GM18502 (cell line): ENCODE results near the gene HS3ST1.

Source experiments
- ATAC-seq: cut with Tn5 transposase; IDR thresholded peaks from one replicate; pipeline ENCODE4 v1.9.1; 2021; ENCODE audit warnings: mild to moderate bottlenecking; ENCODE audit not compliant: unreplicated experiment, poor library complexity

Gene HS3ST1

GRCh38 chr4:11436084-11436483 is 7.4 kb upstream of the HS3ST1 start:
- peak; percentile 69 for ATAC-seq

DNA sequence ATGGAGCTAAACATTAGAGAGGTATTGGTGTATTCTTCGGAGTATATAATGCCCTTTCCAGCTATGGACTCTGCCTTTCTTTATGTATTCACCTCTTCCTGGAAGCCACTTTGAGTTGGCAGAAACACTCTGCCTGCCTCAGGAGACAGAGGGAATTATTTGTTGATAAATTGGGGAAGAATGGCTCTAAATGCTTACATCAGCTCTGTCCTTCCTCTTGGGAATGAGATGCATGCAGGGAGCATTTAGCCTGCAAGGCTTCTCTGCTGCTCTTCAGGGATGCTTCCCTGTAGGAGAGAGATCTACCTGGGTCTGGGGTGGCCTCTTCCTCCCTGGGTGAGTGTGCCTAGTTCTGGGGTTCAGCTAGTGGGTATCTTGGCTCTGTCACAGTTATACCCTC is 6.9 kb upstream of the HS3ST1 start:
- ATAC-seq: peak; percentile 23

DNA sequence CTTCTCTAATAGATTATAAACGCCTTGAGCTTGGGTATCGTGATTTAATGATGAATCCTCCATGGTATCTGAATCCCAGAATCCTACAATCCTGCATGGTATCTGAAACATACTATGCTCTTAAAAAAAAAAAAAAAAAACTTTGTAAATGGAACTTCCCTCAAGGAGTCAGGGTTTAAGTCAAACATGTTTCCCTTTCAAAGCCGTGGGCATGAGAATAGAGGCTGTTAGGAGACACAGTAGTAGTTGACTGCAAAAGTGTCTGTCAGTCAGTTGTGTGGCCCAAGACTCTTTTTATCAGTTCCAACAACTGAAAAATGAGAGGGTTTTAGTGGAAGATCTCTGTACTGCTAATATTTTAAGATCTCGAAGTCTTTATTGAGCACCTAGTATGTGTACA is 2.4 kb upstream of the HS3ST1 start:
- no peak for ATAC-seq

DNA sequence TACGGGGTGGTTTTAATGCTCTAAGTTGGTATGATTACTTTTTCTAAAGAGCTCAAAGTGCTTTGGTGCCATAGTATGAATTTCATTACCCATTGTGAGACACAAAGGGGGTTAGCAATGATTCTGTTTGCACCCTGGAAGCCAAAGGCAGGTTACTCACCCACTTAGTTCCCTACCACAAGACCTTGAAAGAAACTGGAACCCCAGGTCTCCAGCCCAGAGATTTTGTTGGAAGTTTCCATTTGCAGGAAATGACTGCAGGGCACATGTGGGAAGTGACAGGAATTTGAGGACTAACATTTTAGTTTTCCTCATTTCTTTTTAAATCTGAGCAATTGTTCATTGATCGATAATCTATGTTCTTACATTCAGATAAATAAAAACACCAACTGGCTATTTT is 1.8 kb upstream of the HS3ST1 start:
- ATAC-seq: no peak

- ATAC-seq: no peak
Observed at GRCh38 chr4:11429699-11430045, 978 bp upstream of the HS3ST1 start.

DNA sequence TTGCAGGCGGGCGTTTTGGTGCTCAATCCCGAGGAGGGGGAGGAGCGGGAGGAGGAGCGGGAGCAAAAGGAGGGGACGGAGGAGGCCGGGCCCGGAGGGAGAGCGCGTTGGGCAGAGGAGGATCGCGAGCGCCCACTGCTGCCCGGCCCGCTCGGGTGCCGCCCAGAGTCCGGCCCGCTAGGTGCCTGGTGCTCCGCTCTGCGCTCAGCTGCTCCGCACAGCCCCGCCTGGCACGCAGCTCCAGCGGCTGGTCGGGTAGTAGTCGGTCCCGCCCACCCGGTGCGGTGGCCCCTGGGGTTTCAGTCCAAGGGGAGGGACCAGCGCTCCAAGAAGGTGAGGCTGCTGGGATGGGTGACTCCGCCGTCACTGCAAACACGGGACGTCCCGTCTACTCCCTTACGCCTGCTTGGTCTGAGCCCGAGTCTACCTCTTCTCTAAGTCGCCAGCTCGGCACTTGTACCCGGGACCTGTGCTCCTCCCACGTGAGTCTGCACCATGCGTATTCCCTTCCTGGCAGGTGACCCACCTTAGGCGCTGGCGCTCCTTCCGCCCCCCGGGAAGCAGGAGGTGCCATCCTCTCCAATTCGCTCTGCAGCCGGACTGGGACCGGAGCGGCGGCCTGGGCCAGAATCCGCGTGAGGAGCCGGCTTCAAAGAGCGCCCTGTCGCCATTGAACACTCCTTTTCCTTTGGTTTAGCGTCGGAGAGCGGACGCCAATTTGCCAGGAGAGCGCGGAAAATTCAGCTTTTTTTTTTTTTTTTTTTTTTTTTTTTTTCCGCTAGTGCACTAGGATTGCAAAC is 405 bp upstream of the HS3ST1 start:
- ATAC-seq: peak; percentile 80

DNA sequence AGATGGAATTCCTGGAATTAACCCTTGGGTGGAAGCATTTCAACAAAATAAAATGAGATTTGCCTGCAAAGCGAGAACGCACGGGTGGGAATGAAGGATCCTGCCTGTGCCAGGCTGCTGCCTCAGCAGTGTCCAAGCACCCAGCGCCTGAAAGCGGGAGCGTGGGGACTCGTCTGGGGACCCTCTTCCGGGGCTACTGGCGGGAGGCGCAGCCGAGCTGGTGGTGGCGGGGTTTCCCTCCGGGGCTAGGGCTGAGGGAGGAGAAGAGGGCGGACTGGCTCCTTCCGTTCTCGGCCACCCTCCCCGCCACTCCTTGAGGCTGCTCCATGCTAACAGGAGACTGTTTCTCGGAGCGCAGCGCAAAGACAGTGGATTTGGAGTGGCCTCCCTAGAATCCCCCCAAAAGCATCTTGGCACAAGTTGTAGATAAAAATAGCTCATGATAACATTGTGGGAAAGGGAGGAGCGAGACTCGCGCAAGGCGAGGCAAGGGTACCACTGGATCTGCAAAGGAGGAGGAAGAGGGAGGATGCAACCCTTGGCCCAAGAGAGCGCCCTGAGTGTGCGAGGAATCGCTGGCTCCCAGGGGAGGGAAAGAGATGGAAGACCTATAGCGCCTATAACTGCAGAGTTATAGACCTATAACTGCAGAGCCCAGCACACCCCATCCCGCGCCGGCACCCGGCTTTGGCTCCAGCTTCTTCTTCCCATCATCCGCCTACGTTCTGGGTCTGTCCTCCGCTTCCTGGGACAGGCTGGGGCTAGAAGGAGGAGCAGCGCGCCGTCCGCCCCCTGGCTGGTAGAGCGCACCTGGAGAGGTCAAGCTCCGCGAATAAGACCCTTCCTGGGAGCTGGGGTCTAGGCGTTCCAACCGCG is 1.3 kb downstream of the HS3ST1 start:
- no peak for ATAC-seq

DNA sequence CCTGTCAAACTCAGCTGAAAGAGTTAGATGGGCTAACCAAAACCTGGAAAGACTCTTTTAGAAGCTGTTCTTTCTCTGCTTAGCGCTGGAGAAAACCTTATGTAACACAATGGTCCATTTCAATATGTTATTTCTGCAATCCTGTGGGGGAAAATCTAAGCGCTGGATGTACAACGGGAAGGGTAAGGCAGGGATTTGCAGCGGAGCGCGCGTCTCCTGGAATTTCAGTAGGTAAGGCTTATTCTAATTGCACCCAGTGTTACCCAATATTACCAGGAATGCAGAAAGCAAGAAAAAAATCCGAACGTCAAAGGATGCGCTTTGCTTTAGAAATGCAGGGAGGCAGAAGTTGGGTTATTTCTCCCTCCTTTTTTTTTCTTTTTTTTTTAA is 2.0 kb downstream of the HS3ST1 start:
- no peak for ATAC-seq

DNA sequence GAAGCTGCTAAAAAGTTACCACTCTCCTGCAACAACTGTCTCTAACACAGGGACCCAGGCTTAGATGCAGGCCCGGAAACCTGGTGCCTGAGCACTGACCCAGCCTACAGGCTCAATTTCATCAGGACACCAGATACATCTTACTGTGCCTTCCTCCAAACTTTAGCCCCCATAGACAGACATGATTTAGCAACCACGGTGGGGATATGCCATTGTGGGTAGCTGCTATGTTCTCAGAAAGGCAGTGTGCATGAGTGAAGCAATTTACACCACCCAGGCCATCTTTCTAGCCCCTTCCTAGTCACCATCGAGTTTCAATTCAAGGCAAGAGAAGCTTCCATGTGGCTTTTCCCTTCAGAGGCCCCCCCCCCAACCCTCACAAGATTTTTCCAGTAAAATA is 2.7 kb downstream of the HS3ST1 start:
- ATAC-seq: no peak

GRCh38 chr4:11424856-11425255 is 3.8 kb downstream of the HS3ST1 start:
- ATAC-seq: no peak

DNA sequence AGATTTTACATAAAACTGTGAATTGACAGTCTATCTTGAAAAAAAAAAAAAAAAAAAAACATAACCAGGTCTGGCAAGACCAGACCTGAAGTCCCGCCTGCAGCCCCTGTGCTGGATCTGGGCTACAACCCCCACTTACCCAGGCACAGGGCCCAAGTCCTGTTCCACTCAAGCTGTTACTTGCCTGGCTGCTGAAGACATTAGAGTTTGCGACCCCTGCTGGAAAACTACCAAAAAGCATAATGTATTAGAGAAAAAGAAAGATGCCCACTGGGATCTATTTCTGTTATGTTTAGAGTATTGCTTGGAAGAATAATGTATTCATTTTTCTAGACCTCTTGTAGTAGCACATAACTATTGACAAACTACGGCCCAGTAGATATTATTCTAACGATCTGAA is 4.7 kb downstream of the HS3ST1 start:
- peak; percentile 53 for ATAC-seq

DNA sequence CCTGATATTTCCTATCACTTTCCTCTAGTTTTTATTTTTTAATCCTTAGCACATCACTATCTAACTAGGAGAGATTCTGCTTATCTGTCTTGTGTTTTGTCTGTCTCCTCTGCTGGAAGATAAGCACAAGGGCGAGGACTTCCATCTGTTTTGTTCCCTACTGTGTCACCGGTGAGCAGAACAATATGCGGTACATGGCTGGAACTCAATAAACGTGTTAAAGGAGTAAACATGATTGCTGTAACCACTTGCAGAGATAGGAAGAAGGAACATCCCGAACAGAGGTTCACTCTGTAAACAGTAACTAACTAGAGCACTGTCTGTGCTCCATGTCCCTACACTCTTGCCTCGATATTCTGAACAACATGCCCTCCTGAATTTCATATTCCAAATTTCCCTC is 5.2 kb downstream of the HS3ST1 start:
- no peak for ATAC-seq

- ATAC-seq: no peak
Observed at GRCh38 chr4:11421116-11421515, 7.6 kb downstream of the HS3ST1 start.

DNA sequence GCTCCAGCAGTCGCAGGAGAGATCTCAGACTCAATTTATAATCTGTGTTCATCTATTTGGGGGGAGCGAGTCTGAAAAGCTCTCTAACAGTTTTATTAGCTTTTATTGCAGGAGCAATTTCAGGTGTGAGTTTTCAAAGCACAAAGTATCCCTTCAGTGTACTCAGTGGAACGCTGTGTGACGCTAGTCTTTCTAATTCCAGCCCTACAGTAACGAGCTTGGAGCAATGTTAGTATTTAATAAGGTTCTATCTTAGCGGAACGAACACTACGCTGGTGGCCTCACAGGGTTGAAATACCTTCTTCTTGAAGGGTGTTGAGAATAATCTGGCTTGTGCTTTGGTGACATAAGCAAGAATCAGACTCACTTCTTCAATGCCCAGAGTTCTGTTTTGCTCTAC is 8.4 kb downstream of the HS3ST1 start:
- no peak for ATAC-seq

DNA sequence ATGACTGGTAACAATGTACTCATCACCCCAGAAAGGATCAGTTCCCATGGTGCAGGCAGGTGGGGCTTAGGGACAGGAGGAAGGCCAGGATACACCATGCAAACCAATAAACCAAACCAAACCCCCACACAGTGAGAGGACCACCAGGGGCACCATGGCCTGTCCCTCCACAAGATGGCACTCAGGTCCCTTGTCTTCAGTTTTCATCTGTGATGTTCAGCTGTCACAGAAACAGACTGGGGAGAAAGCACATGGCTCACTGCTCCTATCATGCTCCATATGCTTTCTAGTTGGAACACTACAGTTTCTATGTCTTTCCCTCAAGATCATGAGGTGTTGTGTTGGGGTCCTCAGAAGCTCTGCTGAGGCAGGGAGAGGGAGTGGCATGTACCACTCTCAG is 10.1 kb downstream of the HS3ST1 start:
- no peak for ATAC-seq

- no peak for ATAC-seq
Observed at GRCh38 chr4:11416767-11417113, 12.0 kb downstream of the HS3ST1 start.

- peak; percentile 47 for ATAC-seq
Observed at GRCh38 chr4:11416071-11416766, 12.5 kb downstream of the HS3ST1 start.

GRCh38 chr4:11415409-11416070 is 13.2 kb downstream of the HS3ST1 start:
- peak; percentile 78 for ATAC-seq

DNA sequence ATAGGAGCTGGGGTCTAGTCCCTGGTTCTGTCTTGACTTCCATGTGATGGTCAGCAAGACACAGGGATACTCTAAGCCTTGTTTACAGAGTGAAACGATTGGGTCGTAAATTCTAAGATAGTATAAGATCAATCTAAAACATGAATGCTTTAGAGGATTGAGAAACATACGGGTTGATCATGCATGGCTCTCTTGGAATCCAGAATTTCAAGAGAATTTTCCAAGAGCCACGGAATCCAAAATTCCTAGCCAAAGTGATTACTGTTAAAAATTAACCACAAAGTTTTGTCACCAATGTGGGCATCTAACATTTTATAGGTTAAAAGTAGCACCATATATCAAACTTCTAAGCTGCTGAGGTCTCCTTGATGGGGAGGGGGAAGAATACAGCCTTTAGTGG is 16.5 kb downstream of the HS3ST1 start:
- no peak for ATAC-seq

- ATAC-seq: no peak
Observed at GRCh38 chr4:11409632-11410031, 19.1 kb downstream of the HS3ST1 start.
